ENCODE results near the gene PCNX4.

PCNX4 gene

GRCh38 chr14:60174352-60175254 is 82.9 kb downstream of the PCNX4 start:
- DNase-seq (ENCODE audit: low read depth): no peak

- DNase-seq (ENCODE audit: low read depth): no peak
Measured at GRCh38 chr14:60175255-60175902, 83.7 kb downstream of the PCNX4 start.

- no peak for DNase-seq (ENCODE audit: low read depth)
Measured at GRCh38 chr14:60178164-60178563, 86.4 kb downstream of the PCNX4 start.

- no peak for DNase-seq (ENCODE audit: low read depth)
Measured at GRCh38 chr14:60178820-60179219, 87.1 kb downstream of the PCNX4 start.

- DNase-seq (ENCODE audit: low read depth): no peak
Measured at GRCh38 chr14:60179431-60179869, 87.7 kb downstream of the PCNX4 start.

GRCh38 chr14:60183138-60183537 is 91.4 kb downstream of the PCNX4 start:
- no peak for DNase-seq (ENCODE audit: low read depth)

- no peak for DNase-seq (ENCODE audit: low read depth)
Measured at GRCh38 chr14:60183741-60184140, 92.0 kb downstream of the PCNX4 start.

GRCh38 chr14:60184146-60184904 is 92.6 kb downstream of the PCNX4 start:
- DNase-seq (ENCODE audit: low read depth): peak; percentile 12

GRCh38 chr14:60184905-60185555 is 93.3 kb downstream of the PCNX4 start:
- no peak for DNase-seq (ENCODE audit: low read depth)

GRCh38 chr14:60188115-60188514 is 96.4 kb downstream of the PCNX4 start:
- DNase-seq (ENCODE audit: low read depth): no peak

- no peak for DNase-seq (ENCODE audit: low read depth)
Measured at GRCh38 chr14:60188696-60189095, 97.0 kb downstream of the PCNX4 start.

GRCh38 chr14:60189923-60190840 is 98.5 kb downstream of the PCNX4 start:
- no peak for DNase-seq (ENCODE audit: low read depth)

GRCh38 chr14:60195179-60195810 is 103.6 kb downstream of the PCNX4 start:
- no peak for DNase-seq (ENCODE audit: low read depth)

- DNase-seq (ENCODE audit: low read depth): no peak
Measured at GRCh38 chr14:60196291-60196690, 104.6 kb downstream of the PCNX4 start.

GRCh38 chr14:60197629-60198303 is 106.0 kb downstream of the PCNX4 start:
- no peak for DNase-seq (ENCODE audit: low read depth)

GRCh38 chr14:60199321-60199720 is 107.6 kb downstream of the PCNX4 start:
- no peak for DNase-seq (ENCODE audit: low read depth)

- DNase-seq (ENCODE audit: low read depth): no peak
Measured at GRCh38 chr14:60204104-60204842, 112.5 kb downstream of the PCNX4 start.

GRCh38 chr14:60204843-60205774 is 113.4 kb downstream of the PCNX4 start:
- DNase-seq (ENCODE audit: low read depth): no peak

All from stimulated activated CD4-positive, alpha-beta T cell treated with anti-CD3 and anti-CD28 coated beads, Interleukin-2, amount 100 ng/mL, for 4 hours (primary cell).